ENCODE measurements around the gene NRG3.

Gene NRG3

GRCh38 chr10:82811621-82812020, 936.6 kb downstream of the NRG3 start:
- Histone ChIP-seq H3K4me1 (no peaks in the 10 kb centered on the region), H3K36me3 (ENCODE audit: control insufficient read depth, insufficient read depth, low read length) (no peaks in the 10 kb centered on the region), H3K27me3 (ENCODE audit: control insufficient read depth, insufficient read depth, low read length) (no peaks in the 10 kb centered on the region), H3K27ac (no peak overlapping the region), H3K4me2 (ENCODE audit: low read length) (no peak overlapping the region), H3K4me3 (ENCODE audit: low read depth, low read length) (no peak overlapping the region), H2AFZ (no peak overlapping the region), H3K9ac (no peak overlapping the region), H3K9me3 (ENCODE audit: control insufficient read depth, low read length) (no peaks in the 10 kb centered on the region), H3K79me2 (no peaks in the 10 kb centered on the region)
- no peak for TF ChIP-seq CTCF (IDR thresholded peaks at IDR 0.05)

DNA sequence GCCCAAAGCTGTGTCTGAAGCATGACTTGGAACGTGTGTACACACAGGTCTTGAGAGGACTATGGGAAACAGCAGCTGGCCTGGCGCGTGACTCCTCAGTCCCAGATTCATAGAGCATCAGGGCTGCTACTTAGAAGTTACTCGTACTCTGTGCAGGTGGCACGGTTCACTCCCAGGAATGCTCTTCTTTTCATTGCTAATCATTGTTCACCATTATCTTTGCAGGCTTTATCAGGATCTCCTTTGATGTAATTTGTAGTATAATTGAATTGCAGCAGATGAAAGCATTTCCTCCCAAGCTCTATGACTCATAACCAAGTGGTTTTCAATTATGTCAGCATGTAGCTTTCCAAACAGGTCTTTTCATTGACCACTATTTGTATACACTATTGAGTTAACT, 938.9 kb downstream of the NRG3 start:
- Histone ChIP-seq H3K36me3 (ENCODE audit: control insufficient read depth, insufficient read depth, low read length) (no peaks in the 10 kb centered on the region), H3K4me1 (no peaks in the 10 kb centered on the region), H3K9ac (no peak overlapping the region), H3K4me2 (ENCODE audit: low read length) (no peak overlapping the region), H3K27ac (no peak overlapping the region), H3K4me3 (ENCODE audit: low read depth, low read length) (no peak overlapping the region), H3K79me2 (no peaks in the 10 kb centered on the region), H3K27me3 (ENCODE audit: control insufficient read depth, insufficient read depth, low read length) (no peaks in the 10 kb centered on the region), H2AFZ (no peak overlapping the region), H3K9me3 (ENCODE audit: control insufficient read depth, low read length) (no peaks in the 10 kb centered on the region)
- TF ChIP-seq CTCF (IDR thresholded peaks at IDR 0.05): no peak

DNA sequence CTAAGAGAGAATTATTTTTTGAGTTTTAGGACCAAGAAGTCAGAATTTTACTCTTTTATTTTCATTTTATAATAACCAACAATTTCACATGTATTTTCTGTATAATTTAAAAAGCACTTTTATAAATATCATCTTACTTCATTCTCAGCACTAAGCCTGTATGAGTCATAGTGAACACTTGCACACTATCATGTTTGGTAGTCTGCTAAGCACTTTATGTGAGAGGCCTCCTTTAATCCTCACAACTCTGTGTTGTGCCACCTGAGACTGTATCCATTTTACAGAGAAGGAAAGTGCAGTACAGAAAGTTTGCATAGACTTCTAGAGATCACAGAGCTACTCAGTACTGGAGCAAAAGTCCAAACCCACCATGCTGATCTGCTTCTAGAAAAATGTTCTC, 939.6 kb downstream of the NRG3 start:
- Histone ChIP-seq H3K4me1 (no peaks in the 10 kb centered on the region), H3K4me2 (ENCODE audit: low read length) (no peak overlapping the region), H3K27ac (no peak overlapping the region), H2AFZ (no peak overlapping the region), H3K79me2 (no peaks in the 10 kb centered on the region), H3K27me3 (ENCODE audit: control insufficient read depth, insufficient read depth, low read length) (no peaks in the 10 kb centered on the region), H3K9me3 (ENCODE audit: control insufficient read depth, low read length) (no peaks in the 10 kb centered on the region), H3K36me3 (ENCODE audit: control insufficient read depth, insufficient read depth, low read length) (no peaks in the 10 kb centered on the region), H3K9ac (no peak overlapping the region), H3K4me3 (ENCODE audit: low read depth, low read length) (no peak overlapping the region)
- no peak for TF ChIP-seq CTCF (IDR thresholded peaks at IDR 0.05)

DNA sequence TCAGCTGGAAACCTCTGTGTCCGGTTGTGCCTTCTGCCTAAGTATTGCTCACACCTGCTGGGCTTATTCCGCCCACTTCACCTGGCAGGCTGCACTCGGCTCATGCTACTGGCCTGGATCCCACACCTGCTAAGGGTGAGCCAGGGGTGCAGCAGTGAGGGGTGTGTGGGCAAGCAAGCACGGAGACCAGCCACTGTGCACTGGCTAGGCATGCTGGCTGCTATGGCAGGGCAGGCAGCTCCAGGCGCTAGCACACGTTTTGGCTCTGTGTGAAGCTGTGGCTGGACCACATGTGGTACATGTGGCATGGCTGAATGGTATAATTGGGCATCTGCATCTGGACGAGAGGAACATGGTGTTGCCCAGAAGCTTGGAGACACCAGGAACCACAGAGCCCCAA, 940.7 kb downstream of the NRG3 start:
- Histone ChIP-seq H2AFZ (no peak overlapping the region), H3K4me2 (ENCODE audit: low read length) (no peak overlapping the region), H3K36me3 (ENCODE audit: control insufficient read depth, insufficient read depth, low read length) (no peaks in the 10 kb centered on the region), H3K79me2 (no peaks in the 10 kb centered on the region), H3K4me3 (ENCODE audit: low read depth, low read length) (no peak overlapping the region), H3K4me1 (no peaks in the 10 kb centered on the region), H3K9me3 (ENCODE audit: control insufficient read depth, low read length) (no peaks in the 10 kb centered on the region), H3K27ac (no peak overlapping the region), H3K27me3 (ENCODE audit: control insufficient read depth, insufficient read depth, low read length) (no peaks in the 10 kb centered on the region), H3K9ac (no peak overlapping the region)
- no peak for TF ChIP-seq CTCF (IDR thresholded peaks at IDR 0.05)

DNA sequence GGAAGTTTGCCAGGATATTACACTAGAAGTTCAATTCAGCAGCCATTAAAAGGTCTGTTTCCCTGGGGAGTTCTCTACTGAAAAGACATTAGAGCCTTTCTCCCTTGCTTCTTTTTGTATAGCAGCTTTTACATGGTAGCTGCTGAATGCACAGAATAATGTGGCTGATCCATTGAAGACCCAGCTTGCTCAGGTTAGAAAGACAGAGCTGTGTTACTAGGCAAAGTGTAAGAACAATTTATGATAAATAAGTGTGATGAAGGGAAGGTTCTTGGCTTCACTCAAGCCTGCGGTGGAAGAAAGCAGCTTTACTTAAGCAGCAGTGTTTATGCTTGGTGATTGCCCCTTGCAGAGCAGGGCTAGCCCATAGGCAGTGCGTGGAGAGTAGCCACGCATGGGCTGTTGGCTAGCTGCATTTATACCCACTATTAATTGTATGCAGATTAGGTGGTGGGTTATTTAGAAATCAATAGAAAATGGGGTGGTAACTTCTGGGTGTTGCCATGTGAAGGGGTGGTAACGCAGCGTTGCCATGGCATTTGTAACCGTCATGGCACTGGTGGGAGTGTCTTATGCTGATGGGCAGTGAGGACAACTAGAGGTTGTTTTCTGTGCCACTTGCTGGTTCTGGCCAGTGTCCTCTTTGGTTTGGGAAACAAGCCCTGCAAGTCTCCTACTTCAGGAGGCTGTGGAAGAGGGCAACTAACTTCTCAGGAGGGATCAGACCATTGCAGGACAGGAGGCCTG, 942.9 kb downstream of the NRG3 start:
- Histone ChIP-seq H3K36me3 (ENCODE audit: control insufficient read depth, insufficient read depth, low read length) (no peaks in the 10 kb centered on the region), H3K79me2 (no peaks in the 10 kb centered on the region), H3K4me2 (ENCODE audit: low read length) (no peak overlapping the region), H2AFZ (no peak overlapping the region), H3K4me3 (ENCODE audit: low read depth, low read length) (no peak overlapping the region), H3K27me3 (ENCODE audit: control insufficient read depth, insufficient read depth, low read length) (no peaks in the 10 kb centered on the region), H3K27ac (no peak overlapping the region), H3K4me1 (no peaks in the 10 kb centered on the region), H3K9ac (no peak overlapping the region), H3K9me3 (ENCODE audit: control insufficient read depth, low read length) (no peaks in the 10 kb centered on the region)
- TF ChIP-seq CTCF (IDR thresholded peaks at IDR 0.05): no peak

All from parathyroid adenoma (tissue), 2 donors.